Activated CD8-positive, alpha-beta memory T cell treated with anti-CD3 and anti-CD28 coated beads, Interleukin-2, amount 50 U/mL, for 24 hours (primary cell): ENCODE results near the gene ARHGDIB.

ENCODE experiments used
- DNase-seq: peaks from one replicate; pipeline ENCODE4 v3.0.0-alpha.2; 2020; ENCODE audit errors: extremely low read depth

Gene ARHGDIB

GRCh38 chr12:14930299-14930698, 31.1 kb downstream of the ARHGDIB start:
- DNase-seq = no peak

DNA sequence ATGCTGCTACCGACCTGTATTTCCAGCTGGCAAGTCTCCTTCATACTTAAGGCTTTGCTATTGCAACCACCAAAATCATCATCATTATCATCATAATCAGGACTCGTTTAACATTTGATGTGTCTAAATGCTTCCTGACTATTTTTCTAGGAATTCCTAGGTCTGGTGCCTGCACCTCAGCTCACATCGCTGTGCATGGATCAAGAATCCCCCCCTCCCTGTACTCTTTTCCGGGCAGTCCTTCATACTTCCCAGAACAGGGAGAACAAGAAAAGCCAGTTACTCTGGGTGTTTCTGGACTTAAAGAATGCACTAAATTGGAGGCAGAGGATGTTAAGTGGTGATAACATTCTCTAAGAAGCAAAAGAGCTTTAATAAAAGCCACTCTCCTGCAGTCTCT, 32.5 kb downstream of the ARHGDIB start:
- DNase-seq = no peak

- no peak for DNase-seq
Measured at GRCh38 chr12:14927267-14927666, 34.1 kb downstream of the ARHGDIB start.

- DNase-seq = no peak
Measured at GRCh38 chr12:14924541-14924940, 36.9 kb downstream of the ARHGDIB start.

GRCh38 chr12:14923944-14924343, 37.5 kb downstream of the ARHGDIB start:
- DNase-seq = no peak

GRCh38 chr12:14921218-14921617, 40.2 kb downstream of the ARHGDIB start:
- DNase-seq = no peak

- no peak for DNase-seq
Measured at GRCh38 chr12:14920475-14921126, 40.8 kb downstream of the ARHGDIB start.

DNA sequence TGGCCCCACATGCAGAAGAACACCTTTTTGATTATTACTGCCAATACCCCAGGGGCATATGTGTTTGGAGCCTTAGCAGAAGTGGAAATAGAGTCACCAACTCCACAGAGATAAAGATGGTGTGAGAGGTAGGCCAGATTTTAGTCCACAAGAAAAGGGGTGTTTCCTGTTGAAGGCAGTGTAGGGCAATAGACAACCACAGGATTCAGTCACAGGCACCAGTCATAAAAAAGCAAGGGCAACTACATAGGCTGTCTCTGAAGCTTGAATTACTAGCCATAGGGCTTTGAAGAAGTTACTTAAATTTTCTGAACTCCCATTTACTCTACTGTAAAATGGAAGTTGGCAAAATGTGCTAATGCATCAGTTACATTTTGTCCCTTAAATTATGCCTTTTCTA, 41.9 kb downstream of the ARHGDIB start:
- DNase-seq = no peak

- DNase-seq = no peak
Measured at GRCh38 chr12:14915736-14916135, 45.7 kb downstream of the ARHGDIB start.

DNA sequence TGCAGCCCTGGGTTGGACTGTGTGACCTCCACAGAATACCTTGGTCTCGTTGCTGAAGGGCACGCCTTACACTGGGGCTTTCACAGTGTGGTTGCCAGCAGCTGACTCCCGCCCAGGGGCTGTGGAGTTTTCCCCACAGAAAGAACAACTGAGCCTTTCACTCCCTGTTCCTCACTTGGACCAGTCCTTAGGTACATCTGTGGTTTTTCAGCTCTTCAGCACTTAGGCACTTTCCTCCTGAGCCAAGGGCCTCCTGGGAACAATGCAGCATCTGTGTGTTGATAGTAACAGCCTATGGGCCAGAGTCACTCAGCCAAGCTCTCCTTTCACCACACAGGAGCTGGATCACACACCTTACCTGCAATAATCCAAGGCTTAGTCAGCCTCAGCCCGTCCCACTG, 48.0 kb downstream of the ARHGDIB start:
- no peak for DNase-seq

DNA sequence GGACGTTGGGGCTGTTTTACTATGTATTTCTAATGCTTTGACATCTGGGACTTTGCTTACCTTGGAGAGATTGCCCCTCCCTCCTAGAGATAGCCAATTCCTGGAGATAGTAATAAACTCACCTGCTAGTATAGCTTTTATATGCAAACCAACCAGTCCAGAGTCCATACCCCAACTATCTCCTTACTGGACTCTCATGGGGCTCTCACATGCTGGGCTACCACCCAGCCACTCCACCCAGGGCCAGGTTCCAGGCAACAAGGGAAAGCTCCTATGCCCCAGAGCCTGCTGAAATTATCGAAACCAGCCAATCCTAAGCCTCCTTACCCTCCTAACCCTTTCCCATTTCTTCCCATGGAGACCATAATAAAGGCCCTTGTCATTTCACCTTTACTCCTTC, 50.3 kb downstream of the ARHGDIB start:
- no peak for DNase-seq

DNA sequence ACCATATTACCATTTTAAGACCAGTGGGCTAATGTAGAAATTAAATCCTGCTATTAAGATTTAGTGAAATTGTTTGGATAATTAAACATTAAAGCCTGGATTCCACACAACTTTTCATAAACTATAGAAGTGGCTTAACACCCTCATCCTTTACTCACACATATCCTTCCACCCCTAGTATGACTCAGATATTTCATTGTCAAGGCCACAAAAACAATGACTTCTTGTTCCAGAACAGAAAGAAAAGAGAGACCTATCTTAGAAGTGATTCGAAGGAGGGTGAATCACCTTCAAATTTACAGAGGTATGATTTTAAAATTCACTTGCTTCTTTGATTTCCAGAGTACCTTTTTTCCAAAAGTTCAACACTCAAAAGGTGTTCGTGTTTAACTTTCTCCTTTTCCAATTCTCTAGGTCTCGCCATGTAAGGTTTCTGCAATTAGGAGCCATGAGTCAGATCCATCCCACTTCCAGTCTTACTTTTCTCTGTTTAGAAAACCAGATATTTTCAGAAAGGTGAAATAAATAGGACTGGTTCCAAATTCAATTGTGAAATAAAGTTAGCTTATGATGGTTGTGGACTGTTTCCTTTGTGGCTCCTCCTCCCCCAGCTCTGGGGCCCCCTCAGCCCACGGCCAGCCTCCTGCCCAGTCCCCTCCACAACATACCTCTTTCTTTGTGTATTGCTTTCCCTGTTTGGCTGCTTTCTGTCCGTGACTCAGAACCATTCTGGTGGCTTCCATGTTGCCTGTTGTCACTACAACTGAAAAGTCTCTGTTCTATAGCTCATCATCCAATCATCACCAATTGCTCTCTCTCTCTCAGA, 51.1 kb downstream of the ARHGDIB start:
- no peak for DNase-seq

- DNase-seq = no peak
Measured at GRCh38 chr12:14907953-14908352, 53.4 kb downstream of the ARHGDIB start.

- no peak for DNase-seq
Measured at GRCh38 chr12:14906114-14906513, 55.3 kb downstream of the ARHGDIB start.

DNA sequence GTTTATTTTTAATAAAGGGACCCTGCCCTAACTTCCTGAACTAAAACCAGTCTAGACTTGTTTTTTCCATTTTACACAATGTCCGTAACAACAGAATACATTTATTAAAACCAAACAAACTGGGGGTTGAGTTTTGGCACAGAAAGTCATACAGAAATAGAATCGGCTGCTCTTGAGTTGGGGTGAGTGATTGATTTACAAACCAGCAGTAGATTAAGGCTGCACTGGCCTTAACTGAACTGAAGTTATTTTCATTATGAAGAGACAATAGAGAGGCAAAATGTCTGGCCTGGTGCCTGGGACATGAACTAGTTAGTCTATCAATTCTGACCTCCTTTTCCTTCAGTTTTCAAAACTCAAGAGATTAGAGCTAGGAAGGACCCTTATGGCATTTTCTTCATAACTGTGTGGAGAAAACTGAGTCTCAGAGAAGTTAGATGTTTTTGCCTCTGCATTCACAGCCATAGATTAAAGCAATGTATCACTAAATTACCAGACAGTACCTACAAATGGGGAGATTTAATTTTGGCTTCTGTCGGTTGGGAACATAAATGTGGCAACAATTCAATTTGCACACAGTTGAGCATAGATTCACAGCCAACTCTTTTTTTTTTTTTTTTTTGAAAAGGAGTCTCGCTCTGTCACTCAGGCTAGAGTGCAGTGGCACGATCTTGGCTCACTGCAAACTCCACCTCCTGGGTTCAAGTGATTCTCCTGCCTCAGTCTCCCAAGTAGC, 56.0 kb downstream of the ARHGDIB start:
- no peak for DNase-seq

- DNase-seq = no peak
Measured at GRCh38 chr12:14904854-14905253, 56.5 kb downstream of the ARHGDIB start.

DNA sequence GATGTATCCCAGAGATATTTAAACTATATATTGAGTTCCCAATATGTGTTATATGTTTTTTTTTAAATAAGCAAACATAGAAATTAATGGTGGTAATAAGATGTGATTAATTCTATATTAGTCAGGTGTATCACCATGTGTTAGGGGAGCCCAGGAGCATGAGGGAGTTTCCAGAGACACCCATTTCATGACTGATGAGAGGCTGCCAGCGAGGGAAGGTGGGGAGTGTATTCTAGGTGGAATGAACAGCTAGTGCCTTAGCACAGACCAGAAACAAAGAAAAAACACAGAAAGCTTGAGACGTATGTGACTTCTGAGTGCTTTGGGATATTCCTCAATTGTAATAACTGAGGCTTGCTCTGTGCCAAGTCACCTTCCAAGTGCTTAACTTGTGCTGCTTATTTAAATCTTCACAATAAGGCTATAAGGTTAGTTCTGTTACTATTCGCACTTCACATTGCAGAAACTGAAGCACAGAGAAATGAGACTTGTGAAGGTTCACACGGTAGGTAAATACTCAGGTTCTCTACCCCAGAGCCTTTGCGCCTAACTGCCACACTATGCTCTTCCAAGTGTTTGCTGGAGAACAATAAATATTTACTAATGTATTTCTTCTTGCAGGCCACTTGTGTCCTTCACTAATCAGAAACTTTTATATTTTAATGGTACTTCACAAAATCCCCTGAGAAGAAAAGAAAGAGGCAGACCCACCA, 57.9 kb downstream of the ARHGDIB start:
- no peak for DNase-seq

- no peak for DNase-seq
Measured at GRCh38 chr12:14902465-14902864, 58.9 kb downstream of the ARHGDIB start.

DNA sequence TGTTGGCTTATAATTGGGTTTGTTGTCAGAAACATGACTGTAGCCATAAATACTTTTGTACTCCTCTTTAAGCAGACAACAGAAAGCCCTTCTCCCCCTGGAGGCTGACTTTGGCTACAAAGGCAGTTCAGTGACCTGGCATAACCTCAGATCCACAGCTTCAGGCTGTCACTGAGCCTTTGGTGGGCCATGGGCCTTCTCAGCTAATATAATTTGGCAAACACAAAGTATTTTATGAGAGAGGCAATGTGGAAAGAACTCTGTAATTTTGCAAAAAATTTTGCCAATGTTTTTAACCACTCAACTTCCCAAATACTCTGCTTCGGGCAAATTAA, 60.2 kb downstream of the ARHGDIB start:
- DNase-seq = no peak

- DNase-seq = no peak
Measured at GRCh38 chr12:14900521-14901227, 60.7 kb downstream of the ARHGDIB start.

- DNase-seq = no peak
Measured at GRCh38 chr12:14896521-14897169, 64.8 kb downstream of the ARHGDIB start.
